Nephron (organoid): ENCODE data around the gene PCCA.

ENCODE experiments used
- H3K27ac Mint-ChIP-seq, 3 experiments: 2 replicates each; pipeline ENCODE4 v1.8.0; 2020; ENCODE audit warnings: mixed read lengths in 3 of 3, mild to moderate bottlenecking in 2 of 3, moderate library complexity in 1 of 3
- H3K27me3 Mint-ChIP-seq: 2 replicates; pipeline ENCODE4 v1.8.0; 2021; ENCODE audit warnings: low read depth, mild to moderate bottlenecking, moderate library complexity, mixed read lengths
- H3K36me3 Mint-ChIP-seq: 2 replicates; pipeline ENCODE4 v1.8.0; 2020; ENCODE audit warnings: low read depth, mixed read lengths
- H3K4me1 Mint-ChIP-seq: 2 replicates; pipeline ENCODE4 v1.8.0; 2020; ENCODE audit warnings: mixed read lengths
- H3K4me3 Mint-ChIP-seq, 3 experiments: 2 replicates each; pipeline ENCODE4 v1.8.0; 2020; ENCODE audit warnings: mild to moderate bottlenecking in 3 of 3, mixed read lengths in 3 of 3, moderate library complexity in 2 of 3
- H3K9me3 Mint-ChIP-seq: 2 replicates; pipeline ENCODE4 v1.8.0; 2020; ENCODE audit warnings: mixed read lengths
- TF ChIP-seq, protein P1 (sequence below), 3 experiments: fragments of 200-600 bp; sonication (generic); IDR thresholded peaks; one replicate each; pipeline ENCODE4 v1.5.0; 2021; ENCODE audit warnings: antibody characterized with exemption in 3 of 3; ENCODE audit not compliant: unreplicated experiment in 3 of 3

The PCCA gene

GRCh38 chr13:100179276-100179675, 90.4 kb downstream of the PCCA start:
- Mint-ChIP-seq H3K9me3 (no peaks in the 10 kb centered on the region), H3K4me1 (peaks cover 30% of the 10 kb centered on the region), H3K36me3 (no peaks in the 10 kb centered on the region)

DNA sequence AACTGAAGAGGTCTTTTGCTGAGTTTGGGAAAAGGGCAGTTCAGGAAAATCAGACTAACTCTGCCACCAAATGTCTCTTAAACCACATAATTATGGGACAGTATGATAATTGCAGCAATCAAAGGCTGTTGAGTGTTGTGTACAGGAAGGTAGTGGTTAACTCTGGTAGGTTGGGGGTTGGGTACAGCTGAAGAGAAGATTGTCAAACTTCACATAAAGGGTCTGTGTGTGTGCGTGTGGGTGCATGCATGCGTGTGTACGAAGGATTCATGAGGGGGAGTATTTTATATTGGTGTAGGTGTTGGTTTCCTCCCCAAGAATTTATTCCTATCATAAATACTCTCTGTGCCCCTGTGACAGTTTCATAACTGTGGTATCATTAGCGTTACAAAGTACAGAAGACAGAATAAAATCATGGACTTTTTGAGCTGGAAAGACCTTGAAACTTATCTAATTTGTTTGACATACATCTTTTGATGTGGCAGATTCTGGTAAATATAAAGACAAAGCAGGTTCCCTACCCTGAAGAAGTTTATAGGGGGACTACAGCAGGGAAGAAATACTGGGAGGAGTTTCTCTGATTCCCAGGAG, 94.1 kb downstream of the PCCA start:
- H3K36me3 Mint-ChIP-seq = peaks cover 4% of the 10 kb centered on the region
- TF ChIP-seq, protein P1, sequence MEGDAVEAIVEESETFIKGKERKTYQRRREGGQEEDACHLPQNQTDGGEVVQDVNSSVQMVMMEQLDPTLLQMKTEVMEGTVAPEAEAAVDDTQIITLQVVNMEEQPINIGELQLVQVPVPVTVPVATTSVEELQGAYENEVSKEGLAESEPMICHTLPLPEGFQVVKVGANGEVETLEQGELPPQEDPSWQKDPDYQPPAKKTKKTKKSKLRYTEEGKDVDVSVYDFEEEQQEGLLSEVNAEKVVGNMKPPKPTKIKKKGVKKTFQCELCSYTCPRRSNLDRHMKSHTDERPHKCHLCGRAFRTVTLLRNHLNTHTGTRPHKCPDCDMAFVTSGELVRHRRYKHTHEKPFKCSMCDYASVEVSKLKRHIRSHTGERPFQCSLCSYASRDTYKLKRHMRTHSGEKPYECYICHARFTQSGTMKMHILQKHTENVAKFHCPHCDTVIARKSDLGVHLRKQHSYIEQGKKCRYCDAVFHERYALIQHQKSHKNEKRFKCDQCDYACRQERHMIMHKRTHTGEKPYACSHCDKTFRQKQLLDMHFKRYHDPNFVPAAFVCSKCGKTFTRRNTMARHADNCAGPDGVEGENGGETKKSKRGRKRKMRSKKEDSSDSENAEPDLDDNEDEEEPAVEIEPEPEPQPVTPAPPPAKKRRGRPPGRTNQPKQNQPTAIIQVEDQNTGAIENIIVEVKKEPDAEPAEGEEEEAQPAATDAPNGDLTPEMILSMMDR (IDR thresholded peaks at IDR 0.05; ENCODE audit: unreplicated experiment in 3 of 3) = no peak
- H3K4me3 Mint-ChIP-seq = no peak overlapping the region
- peaks cover 3% of the 10 kb centered on the region for H3K9me3 Mint-ChIP-seq
- no peak overlapping the region for H3K27ac Mint-ChIP-seq
- H3K4me1 Mint-ChIP-seq = peaks cover 5% of the 10 kb centered on the region
- H3K27me3 Mint-ChIP-seq = no peaks in the 10 kb centered on the region

More at GRCh38 chr13:100179276-100179675, 90.4 kb downstream of the PCCA start:
- no peak overlapping the region for H3K4me3 Mint-ChIP-seq
- TF ChIP-seq, protein P1 (IDR thresholded peaks at IDR 0.05; ENCODE audit: unreplicated experiment in 3 of 3) = no peak
- no peaks in the 10 kb centered on the region for H3K27me3 Mint-ChIP-seq
- H3K27ac Mint-ChIP-seq = no peak overlapping the region

GRCh38 chr13:100184095-100184494, 95.2 kb downstream of the PCCA start:
- H3K27me3 Mint-ChIP-seq = no peaks in the 10 kb centered on the region
- TF ChIP-seq, protein P1 (IDR thresholded peaks at IDR 0.05; ENCODE audit: unreplicated experiment in 3 of 3) = no peak
- peaks cover 5% of the 10 kb centered on the region for H3K9me3 Mint-ChIP-seq
- H3K27ac Mint-ChIP-seq = no peak overlapping the region
- no peaks in the 10 kb centered on the region for H3K4me1 Mint-ChIP-seq
- peaks cover 7% of the 10 kb centered on the region for H3K36me3 Mint-ChIP-seq
- H3K4me3 Mint-ChIP-seq = no peak overlapping the region

DNA sequence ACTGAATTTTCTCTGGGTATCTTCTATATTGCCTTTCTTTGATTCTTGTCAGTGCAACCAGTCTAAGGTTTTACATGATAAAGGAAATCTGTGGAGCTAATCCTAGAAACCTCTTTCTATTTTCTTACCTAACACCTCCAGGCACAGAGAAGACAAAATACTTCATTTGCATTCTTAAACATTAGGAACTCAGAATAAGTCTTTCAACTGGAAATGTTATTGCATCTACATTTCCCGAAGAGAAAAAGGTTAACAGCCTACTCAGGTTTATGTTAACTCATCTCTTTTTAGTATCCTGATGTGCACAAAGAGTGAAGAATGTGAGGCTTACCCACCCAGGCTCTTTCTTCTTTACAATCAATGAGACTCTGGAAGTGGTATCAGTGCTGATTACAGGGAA, 106.7 kb downstream of the PCCA start:
- Mint-ChIP-seq H3K4me1 (no peaks in the 10 kb centered on the region), H3K9me3 (no peaks in the 10 kb centered on the region)
- TF ChIP-seq, protein P1 (IDR thresholded peaks at IDR 0.05; ENCODE audit: unreplicated experiment in 3 of 3) = no peak

GRCh38 chr13:100196375-100196774, 107.5 kb downstream of the PCCA start:
- TF ChIP-seq, protein P1 (IDR thresholded peaks at IDR 0.05; ENCODE audit: unreplicated experiment in 3 of 3) = no peak
- Mint-ChIP-seq H3K9me3 (peaks cover 4% of the 10 kb centered on the region), H3K4me3 (no peak overlapping the region), H3K36me3 (peaks cover 10% of the 10 kb centered on the region), H3K27ac (no peak overlapping the region), H3K27me3 (no peaks in the 10 kb centered on the region), H3K4me1 (no peaks in the 10 kb centered on the region)

More for the DNA sequence above, 106.7 kb downstream of the PCCA start:
- Mint-ChIP-seq H3K27ac (no peak overlapping the region), H3K36me3 (peaks cover 5% of the 10 kb centered on the region), H3K4me3 (no peak overlapping the region), H3K27me3 (no peaks in the 10 kb centered on the region)

DNA sequence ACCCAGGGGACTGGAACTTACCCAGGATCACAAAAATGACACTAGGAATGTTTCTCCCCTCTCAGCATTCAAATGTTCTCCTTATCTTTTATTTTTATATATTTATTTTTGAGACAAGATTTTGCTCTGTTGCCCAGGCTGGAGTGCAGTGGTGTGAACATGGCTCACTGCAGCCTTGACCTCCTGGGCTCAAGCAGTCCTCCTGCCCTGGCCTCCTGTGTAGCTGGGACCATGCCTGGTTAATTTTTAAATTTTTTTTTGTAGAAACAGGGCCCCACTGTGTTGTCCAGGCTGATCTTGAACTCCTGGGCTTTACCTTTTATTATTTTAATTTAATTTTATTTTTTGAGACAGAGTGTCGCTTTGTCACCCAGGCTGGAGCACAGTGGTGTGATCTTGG, 108.2 kb downstream of the PCCA start:
- H3K4me1 Mint-ChIP-seq = no peaks in the 10 kb centered on the region
- H3K9me3 Mint-ChIP-seq = peaks cover 4% of the 10 kb centered on the region
- H3K36me3 Mint-ChIP-seq = peaks cover 11% of the 10 kb centered on the region
- H3K27me3 Mint-ChIP-seq = no peaks in the 10 kb centered on the region
- TF ChIP-seq, protein P1 (IDR thresholded peaks at IDR 0.05; ENCODE audit: unreplicated experiment in 3 of 3) = no peak
- no peak overlapping the region for H3K4me3 Mint-ChIP-seq
- H3K27ac Mint-ChIP-seq = no peak overlapping the region
